GM12878 (cell line): ENCODE measurements around the gene BBS10. TPM values are rescaled to one million over a fixed set of nuclear protein-coding genes. Genes with fewer than 3 reads are reported as not detected.

Source experiments
- ATAC-seq: fragments of 200-7000 bp; cut with Tn5 transposase; 3 replicates; pipeline ENCODE4 v1.9.1; 2020; ENCODE audit warnings: mild to moderate bottlenecking, moderate library complexity
- BruUV-seq: library from RNA; stranded (reverse); fragments of 400-500 nt; replicated peaks from 2 replicates; lab custom pipeline; 2021; lab: Mats Ljungman, UMichigan
- CTCF ChIA-PET: fragments of 300-600 bp; sonication (Branson Sonifier 250); formaldehyde crosslinking; extraction: SDS; loops from one replicate; lab custom pipeline; 2021; ENCODE audit warnings: inconsistent platforms; lab: Yijun Ruan, JAX
- POLR2A ChIA-PET: fragments of 350-600 bp; formaldehyde crosslinking; extraction: SDS; loops from one replicate; lab custom pipeline; 2021; ENCODE audit warnings: inconsistent platforms; lab: Charles Lee
- RAD21 ChIA-PET: fragments of 300-600 bp; sonication (Branson Sonifier 250); formaldehyde crosslinking; loops from one replicate; lab custom pipeline; 2023; ENCODE audit warnings: antibody characterized with exemption; ENCODE audit not compliant: unreplicated experiment; lab: Charles Lee
- SMC1A ChIA-PET: fragments of 300-600 bp; sonication (Branson Sonifier 250); formaldehyde crosslinking; loops from one replicate; lab custom pipeline; 2023; ENCODE audit not compliant: unreplicated experiment, uncharacterized antibody; lab: Charles Lee
- DNase-seq: peaks from one replicate; pipeline ENCODE4 v3.0.0-alpha.2; 2011; ENCODE audit warnings: low read depth, low spot score
- FAIRE-seq: peaks from 3 replicates; lab custom pipeline; 2011; peaks lifted over from hg19 to GRCh38; lab: Jason Lieb, UNC
- H2AFZ ChIP-seq: 2 replicates; pipeline ENCODE4 v1.6.0; 2011; ENCODE audit warnings: low read depth, low read length, control low read depth; ENCODE audit not compliant: control insufficient read depth
- H3K27ac ChIP-seq: 2 replicates; pipeline ENCODE4 v1.5.1; 2011; ENCODE audit warnings: control low read depth; ENCODE audit not compliant: control insufficient read depth, insufficient read depth
- H3K27me3 ChIP-seq, 2 experiments: replicated peaks in 1 of 2; 2 replicates each; pipeline versions ENCODE4 v1.6.0 to v1.6.1; 2011; ENCODE audit warnings: low read length in 1 of 2; ENCODE audit not compliant: control insufficient read depth in 2 of 2, insufficient read depth in 2 of 2
- H3K36me3 ChIP-seq, 2 experiments: 2 replicates each; pipeline ENCODE4 v1.5.1; 2011; ENCODE audit warnings: low read length in 1 of 2; ENCODE audit not compliant: control insufficient read depth in 2 of 2, insufficient read depth in 2 of 2
- H3K4me1 ChIP-seq: 2 replicates; pipeline ENCODE4 v1.6.1; 2011; ENCODE audit warnings: mild to moderate bottlenecking, low read length, moderate library complexity, mixed read lengths; ENCODE audit not compliant: control insufficient read depth, insufficient read depth
- H3K4me2 ChIP-seq: 2 replicates; pipeline ENCODE4 v1.6.0; 2011; ENCODE audit warnings: control low read depth; ENCODE audit not compliant: control insufficient read depth, insufficient read depth
- H3K4me3 ChIP-seq: fragments of 200-600 bp; sonication (generic); 2 replicates; pipeline ENCODE4 v1.5.1; 2016
- H3K79me2 ChIP-seq: 2 replicates; pipeline ENCODE4 v1.6.0; 2011; ENCODE audit warnings: low read length; ENCODE audit not compliant: control insufficient read depth, insufficient read depth
- H3K9ac ChIP-seq: 2 replicates; pipeline ENCODE4 v1.8.0; 2011; ENCODE audit warnings: low read length, control low read depth, mixed read lengths; ENCODE audit not compliant: control insufficient read depth, insufficient read depth
- H3K9me3 ChIP-seq: replicated peaks from 3 replicates; pipeline ENCODE4 v1.5.1; 2011; ENCODE audit warnings: mild to moderate bottlenecking, low read length; ENCODE audit not compliant: control insufficient read depth, insufficient read depth
- H4K20me1 ChIP-seq: 2 replicates; pipeline ENCODE4 v1.6.0; 2011; ENCODE audit not compliant: control insufficient read depth, insufficient read depth
- BRCA1 ChIP-seq: IDR thresholded peaks from 2 replicates; pipeline ENCODE4 v1.6.1; 2011; ENCODE audit warnings: low read depth, low read length, improper control_type of control experiment
- CREM ChIP-seq: IDR thresholded peaks from 2 replicates; pipeline ENCODE4 v1.6.1; 2014; ENCODE audit warnings: antibody characterized with exemption, low read depth
- CTCF ChIP-seq, 3 experiments: IDR thresholded peaks in 2 of 3; conservative IDR thresholded peaks in 1 of 3; 2 replicates each; pipeline ENCODE4 v1.5.1; 2011; ENCODE audit warnings: low read depth in 3 of 3, low read length in 3 of 3, mild to moderate bottlenecking in 3 of 3, control low read depth in 2 of 3, moderate library complexity in 2 of 3, inconsistent platforms in 1 of 3, mixed read lengths in 1 of 3; ENCODE audit not compliant: control insufficient read depth in 2 of 3, insufficient read depth in 1 of 3; ENCODE audit errors: extremely low read depth in 1 of 3
- E2F4 ChIP-seq: IDR thresholded peaks from 2 replicates; pipeline ENCODE4 v1.6.1; 2012; ENCODE audit warnings: low read depth, low read length, improper control_type of control experiment
- HDAC6 ChIP-seq: fragments of 200-600 bp; sonication (generic); IDR thresholded peaks from one replicate; pipeline ENCODE4 v1.8.0; 2017; ENCODE audit warnings: antibody characterized with exemption; ENCODE audit not compliant: unreplicated experiment
- MEF2A ChIP-seq: IDR thresholded peaks from 2 replicates; pipeline ENCODE4 v1.6.1; 2011; ENCODE audit warnings: low read depth, mild to moderate bottlenecking, low read length, moderate library complexity; ENCODE audit not compliant: insufficient read depth
- MTA2 ChIP-seq: fragments of 450-650 bp; IDR thresholded peaks from 2 replicates; pipeline ENCODE4 v1.6.1; 2016; ENCODE audit warnings: low read depth, mild to moderate bottlenecking, moderate library complexity
- PML ChIP-seq: IDR thresholded peaks from 2 replicates; pipeline ENCODE4 v1.6.1; 2012; ENCODE audit warnings: low read length, inconsistent platforms
- RAD21 ChIP-seq: IDR thresholded peaks from 2 replicates; pipeline ENCODE4 v1.6.1; 2011; ENCODE audit warnings: mild to moderate bottlenecking, low read depth, low read length, moderate library complexity; ENCODE audit not compliant: insufficient read depth
- SMAD1 ChIP-seq: fragments of 450-650 bp; IDR thresholded peaks from 2 replicates; pipeline ENCODE4 v1.6.1; 2018; ENCODE audit warnings: mild to moderate bottlenecking, low read depth; ENCODE audit not compliant: partially characterized antibody
- STAT1 ChIP-seq: fragments of 450-650 bp; conservative IDR thresholded peaks from 2 replicates; pipeline ENCODE4 v1.6.1; 2014; ENCODE audit warnings: antibody characterized with exemption, mild to moderate bottlenecking
- ZNF217 ChIP-seq: fragments of 450-650 bp; IDR thresholded peaks from 2 replicates; pipeline ENCODE4 v1.6.1; 2017; ENCODE audit warnings: antibody characterized with exemption, mild to moderate bottlenecking
- ZNF24 ChIP-seq: fragments of 450-650 bp; IDR thresholded peaks from 2 replicates; pipeline ENCODE4 v1.6.1; 2017; ENCODE audit warnings: antibody characterized with exemption, mild to moderate bottlenecking
- WGBS: methylation state at CpG from one replicate; pipeline ENCODE4 v1.1.6; 2016; ENCODE audit warnings: low lambda C conversion rate; ENCODE audit not compliant: insufficient replicate concordance, insufficient coverage; ENCODE audit errors: missing lambda C conversion rate; 5-methylcytosine and 5-hydroxymethylcytosine counted together
- in situ Hi-C: fragments of 300-500 bp; cut with MboI; formaldehyde crosslinking; loops from 9 replicates; pipeline ENCODE4 v1.14.3; 2018; ENCODE audit warnings: mixed read lengths
- intact Hi-C: fragments of 100-400 bp; cut with micrococcal nuclease; formaldehyde crosslinking; loops from one replicate; pipeline ENCODE4 v1.14.2; 2022; ENCODE audit not compliant: unreplicated experiment
- polyA plus RNA-seq, 11 experiments: library from polyadenylated mRNA; depleted of rRNA in 4 of 11; unstranded in 6 of 11; stranded (reverse) in 5 of 11; fragments of >200 nt; fragmentation: Nextera tagmentation in 4 of 11; fragmentation: Illumina TruSeq in 1 of 11; extraction: Ambion mirVana in 4 of 11; extraction: Trizol in 1 of 11; gene quantifications; 1 replicate in 1 of 11; 2 replicates in 10 of 11; pipeline versions ENCODE4 v1.2.1 to v1.2.3, GENCODE V29; 2011 to 2016; ENCODE audit warnings: inconsistent platforms in 2 of 11, missing spikeins in 2 of 11, low read depth in 1 of 11
- total RNA-seq, 4 experiments: library from RNA; depleted of rRNA in 3 of 4; stranded (reverse); fragments of >200 nt in 3 of 4; fragmentation: Illumina TruSeq in 1 of 4; extraction: Trizol in 1 of 4; gene quantifications; 2 replicates each; pipeline versions ENCODE4 v1.2.1 to v1.2.3, GENCODE V29; 2013 to 2021
- TF ChIP-seq, protein P1 (sequence below): IDR thresholded peaks from 2 replicates; pipeline ENCODE4 v1.6.1; 2012; ENCODE audit warnings: low read depth, low read length, improper control_type of control experiment

The BBS10 gene
- total and polyA plus RNA-seq, 10 of the 15 experiments (the other 5 are each of a cell fraction or from before 2014, with no cell fraction given), result 1.2 to 9.8 (median 5.9) TPM

DNA sequence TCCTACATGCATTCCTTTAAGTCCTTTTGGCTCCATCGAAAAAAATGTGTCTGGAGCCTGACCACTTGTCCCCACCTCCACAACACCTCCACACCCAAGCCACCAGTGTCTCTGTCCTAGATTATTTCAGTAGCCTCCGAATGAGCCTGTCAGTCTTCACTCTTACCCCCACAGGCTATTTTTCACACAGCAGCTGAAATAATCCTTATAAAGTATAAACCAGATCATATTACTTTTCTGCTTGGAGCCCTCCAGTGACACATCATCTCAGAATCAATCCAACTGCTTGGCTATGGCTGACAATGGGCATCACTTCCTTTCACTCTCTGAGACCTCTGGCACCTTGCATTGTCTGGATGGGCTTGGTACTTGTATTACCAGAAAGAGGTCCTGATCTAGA lies 44.9 kb downstream of the BBS10 start:
- Histone ChIP-seq H4K20me1 (no peaks in the 10 kb centered on the region), H3K4me1 (no peaks in the 10 kb centered on the region), H2AFZ (no peak overlapping the region), H3K4me3 (no peak overlapping the region), H3K9ac (no peak overlapping the region), H3K27ac (no peak overlapping the region)
- SMC1A ChIA-PET, result no interaction called here
- ATAC-seq (no peak), FAIRE-seq (no peak)
- intact Hi-C loops, result no loop called here
- WGBS, result 0% methylated on average over 2 of the region's 2 CpGs
- POLR2A ChIA-PET, result no interaction called here
- CTCF ChIA-PET, result no interaction called here
- TF ChIP-seq ZNF24 (no peak), BRCA1 (no peak), PML (no peak)
- TF ChIP-seq, all 136 proteins: peak for 0
- DNase-seq, result no peak
- no peak overlapping the region for H3K4me2 ChIP-seq
- BruUV-seq, result no TSS peak
- H3K36me3 ChIP-seq, result no peaks in the 10 kb centered on the region
- RAD21 ChIA-PET, result no interaction called here
- no peaks in the 10 kb centered on the region for H3K79me2 ChIP-seq
- in situ Hi-C loops, result no loop called here
- H3K27me3 ChIP-seq, result no peaks in the 10 kb centered on the region
- no peaks in the 10 kb centered on the region for H3K9me3 ChIP-seq

GRCh38 chr12:76300297-76300665 lies 47.9 kb downstream of the BBS10 start:
- POLR2A ChIA-PET, result no interaction called here
- no peak for ATAC-seq
- RAD21 ChIA-PET, result no interaction called here
- no peak overlapping the region for H3K27ac ChIP-seq
- no TSS peak for BruUV-seq
- H4K20me1 ChIP-seq, result no peaks in the 10 kb centered on the region
- SMC1A ChIA-PET, result interaction anchor here (0.6 kb wide), 1 partner anchor 168 kb away, joined by 3 read pairs; no protein-coding TSS in a partner anchor
- H3K4me2 ChIP-seq, result no peak overlapping the region
- TF ChIP-seq CTCF (IDR thresholded peaks at IDR 0.05 in 2 of 3, conservative IDR thresholded peaks at IDR 0.05 in 1 of 3; ENCODE audit: control insufficient read depth in 2 of 3, extremely low read depth in 1 of 3, insufficient read depth in 1 of 3, low read depth in 3 of 3, low read length in 3 of 3), result no peak
- TF ChIP-seq E2F4, result no peak
- TF ChIP-seq STAT1, result no peak
- TF ChIP-seq, protein P1, sequence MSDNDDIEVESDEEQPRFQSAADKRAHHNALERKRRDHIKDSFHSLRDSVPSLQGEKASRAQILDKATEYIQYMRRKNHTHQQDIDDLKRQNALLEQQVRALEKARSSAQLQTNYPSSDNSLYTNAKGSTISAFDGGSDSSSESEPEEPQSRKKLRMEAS, result no peak
- no peak for TF ChIP-seq MEF2A
- no peak for TF ChIP-seq CREM
- no peak for TF ChIP-seq MTA2
- no peak for TF ChIP-seq RAD21
- no peak for TF ChIP-seq HDAC6
- no peak for TF ChIP-seq ZNF217
- no peak for TF ChIP-seq SMAD1
- no peak overlapping the region for H3K9ac ChIP-seq
- no peak for FAIRE-seq
- CTCF ChIA-PET, result no interaction called here
- no peak overlapping the region for H2AFZ ChIP-seq
- no peaks in the 10 kb centered on the region for H3K79me2 ChIP-seq
- no peaks in the 10 kb centered on the region for H3K36me3 ChIP-seq
- no peaks in the 10 kb centered on the region for H3K9me3 ChIP-seq
- no peak overlapping the region for H3K4me3 ChIP-seq
- no peaks in the 10 kb centered on the region for H3K27me3 ChIP-seq
- DNase-seq, result no peak
- in situ Hi-C loops (no loop called here), intact Hi-C loops (no loop called here)
- no peaks in the 10 kb centered on the region for H3K4me1 ChIP-seq
- 20% methylated on average over 6 of the region's 6 CpGs for WGBS
